Osteocyte (in vitro differentiated cells): ENCODE data around the gene NFXL1. TPM values are rescaled to one million over a fixed set of nuclear protein-coding genes. Genes with fewer than 3 reads are reported as not detected.

Experiments used
- DNase-seq: peaks from one replicate; pipeline ENCODE4 v3.0.0; 2021; ENCODE audit warnings: mixed read lengths; ENCODE audit not compliant: unreplicated experiment; ENCODE audit errors: extremely low spot score
- H3K27ac Mint-ChIP-seq: one replicate; pipeline ENCODE4 v1.8.0; 2021; ENCODE audit warnings: mild to moderate bottlenecking, mixed read lengths; ENCODE audit not compliant: unreplicated experiment
- H3K27me3 Mint-ChIP-seq: one replicate; pipeline ENCODE4 v1.8.0; 2021; ENCODE audit warnings: mixed read lengths; ENCODE audit not compliant: unreplicated experiment
- H3K36me3 Mint-ChIP-seq: one replicate; pipeline ENCODE4 v1.8.0; 2021; ENCODE audit warnings: mixed read lengths; ENCODE audit not compliant: unreplicated experiment
- H3K4me1 Mint-ChIP-seq: one replicate; pipeline ENCODE4 v1.8.0; 2021; ENCODE audit warnings: mixed read lengths; ENCODE audit not compliant: unreplicated experiment
- H3K4me3 Mint-ChIP-seq: one replicate; pipeline ENCODE4 v1.8.0; 2021; ENCODE audit warnings: mild to moderate bottlenecking, moderate library complexity, mixed read lengths; ENCODE audit not compliant: unreplicated experiment
- H3K9me3 Mint-ChIP-seq: one replicate; pipeline ENCODE4 v1.8.0; 2021; ENCODE audit warnings: mixed read lengths; ENCODE audit not compliant: unreplicated experiment
- CTCF ChIP-seq: fragments of 200-600 bp; sonication (generic); IDR thresholded peaks from 2 replicates; pipeline ENCODE4 v1.5.0; 2021; ENCODE audit warnings: antibody characterized with exemption, mild to moderate bottlenecking, moderate library complexity
- total RNA-seq: library from RNA; stranded (reverse); gene quantifications from 2 replicates; pipeline ENCODE4 v1.2.1, GENCODE V29; 2021

NFXL1 gene
- total RNA-seq, 1 donor from 2014 or later = 13.4 TPM

- no peak for DNase-seq
- H3K27ac Mint-ChIP-seq = no peak overlapping the region
- H3K9me3 Mint-ChIP-seq = peaks cover 24% of the 10 kb centered on the region
- H3K4me3 Mint-ChIP-seq = no peak overlapping the region
- H3K36me3 Mint-ChIP-seq = peaks cover 72% of the 10 kb centered on the region
- peaks cover 2% of the 10 kb centered on the region for H3K4me1 Mint-ChIP-seq
- no peaks in the 10 kb centered on the region for H3K27me3 Mint-ChIP-seq
- TF ChIP-seq CTCF = no peak
Measured at GRCh38 chr4:47873877-47874541, 40.4 kb downstream of the NFXL1 start.

- TF ChIP-seq CTCF = no peak
- peaks cover 45% of the 10 kb centered on the region for H3K4me1 Mint-ChIP-seq
Measured at GRCh38 chr4:47863486-47863885, 50.9 kb downstream of the NFXL1 start.

GRCh38 chr4:47862297-47862696, 52.1 kb downstream of the NFXL1 start:
- Mint-ChIP-seq H3K4me1 (peaks cover 45% of the 10 kb centered on the region), H3K27me3 (no peaks in the 10 kb centered on the region), H3K4me3 (no peak overlapping the region), H3K36me3 (peaks cover 18% of the 10 kb centered on the region), H3K9me3 (peaks cover 6% of the 10 kb centered on the region), H3K27ac (peak overlapping the region; percentile 55)
- no peak for DNase-seq
- no peak for TF ChIP-seq CTCF

More at GRCh38 chr4:47863486-47863885, 50.9 kb downstream of the NFXL1 start:
- peaks cover 25% of the 10 kb centered on the region for H3K36me3 Mint-ChIP-seq
- no peaks in the 10 kb centered on the region for H3K27me3 Mint-ChIP-seq
- peak overlapping the region; percentile 81 for H3K27ac Mint-ChIP-seq
- no peak overlapping the region for H3K4me3 Mint-ChIP-seq
- DNase-seq = no peak
- peaks cover 12% of the 10 kb centered on the region for H3K9me3 Mint-ChIP-seq

- H3K4me1 Mint-ChIP-seq = peaks cover 44% of the 10 kb centered on the region
- H3K27me3 Mint-ChIP-seq = no peaks in the 10 kb centered on the region
- no peak for TF ChIP-seq CTCF
Measured at GRCh38 chr4:47860305-47860704, 54.1 kb downstream of the NFXL1 start.

GRCh38 chr4:47858006-47858405, 56.4 kb downstream of the NFXL1 start:
- Mint-ChIP-seq H3K9me3 (no peaks in the 10 kb centered on the region), H3K4me1 (peaks cover 37% of the 10 kb centered on the region), H3K27me3 (no peaks in the 10 kb centered on the region), H3K4me3 (no peak overlapping the region), H3K36me3 (peaks cover 24% of the 10 kb centered on the region), H3K27ac (no peak overlapping the region)
- TF ChIP-seq CTCF = no peak
- DNase-seq = no peak

More at GRCh38 chr4:47860305-47860704, 54.1 kb downstream of the NFXL1 start:
- Mint-ChIP-seq H3K9me3 (no peaks in the 10 kb centered on the region), H3K27ac (no peak overlapping the region), H3K36me3 (peaks cover 16% of the 10 kb centered on the region), H3K4me3 (no peak overlapping the region)
- no peak for DNase-seq
